ENCODE measurements around the gene CDK5RAP3.

GRCh38 chr17:48027322-48027981 lies 56.5 kb downstream of the CDK5RAP3 start:
- TF ChIP-seq CTCF (conservative IDR thresholded peaks at IDR 0.05 in 1 of 2, IDR thresholded peaks at IDR 0.05 in 1 of 2; ENCODE audit: low read depth in 1 of 2, low read length in 2 of 2) (no peak), EZH2 (IDR thresholded peaks at IDR 0.05; ENCODE audit: low read length, missing control alignments) (no peak)
